Smooth muscle cell of the pulmonary artery (primary cell): ENCODE data around the gene HNRNPA1L2. TPM values are rescaled to one million over a fixed set of nuclear protein-coding genes. Genes with fewer than 3 reads are reported as not detected.

Experiments used
- total RNA-seq: library from RNA; depleted of rRNA; stranded (reverse); fragments of >200 nt; gene quantifications from 2 replicates; pipeline ENCODE4 v1.2.3, GENCODE V29; 2014

HNRNPA1L2 gene
- total RNA-seq, result 2.2 and 3.1 TPM in 2 replicates

GRCh38 chr13:52642131-52642530 lies at the start of gene HNRNPA1L2:
TSS of gene HNRNPA1L2 (plus strand) at chr13:52642431. CDS start at chr13:52642493, 62 bp downstream.

GRCh38 chr13:52652196-52652979 lies 10.2 kb downstream of the HNRNPA1L2 start, which contains the start of gene SUGT1:
TSS of gene SUGT1 (plus strand) at chr13:52652836. CDS start at chr13:52652921, 85 bp downstream.

Other genes with a start within 250 kb of the HNRNPA1L2 start
- 3.9 and 8.8 TPM in 2 replicates for gene THSD1, start 236.3 kb upstream of the HNRNPA1L2 start, total RNA-seq
- 22.2 and 26.9 TPM in 2 replicates for gene VPS36, start 191.8 kb upstream of the HNRNPA1L2 start, total RNA-seq
- 9.4 and 19.4 TPM in 2 replicates for gene CKAP2, start 187.0 kb upstream of the HNRNPA1L2 start, total RNA-seq
- gene SUGT1, start 10.4 kb downstream of the HNRNPA1L2 start, total RNA-seq, result 45.1 and 50.2 TPM in 2 replicates
- not detected in 2 replicates for gene CNMD, start 97.4 kb downstream of the HNRNPA1L2 start, total RNA-seq
- gene PCDH8, start 206.2 kb downstream of the HNRNPA1L2 start, total RNA-seq, result not detected in 2 replicates